IPS-18c (cell line): ENCODE data around the gene SPDEF.

Experiments
- H3K4me3 ChIP-seq: 2 replicates; pipeline ENCODE4 v1.7.0; 2013; ENCODE audit warnings: low read depth, mild to moderate bottlenecking, low read length, moderate library complexity; ENCODE audit not compliant: insufficient read depth
- H3K9me3 ChIP-seq: one replicate; pipeline ENCODE4 v1.6.1; 2013; ENCODE audit warnings: mild to moderate bottlenecking, low read length, moderate library complexity; ENCODE audit not compliant: control insufficient read depth, insufficient read depth

SPDEF gene

DNA sequence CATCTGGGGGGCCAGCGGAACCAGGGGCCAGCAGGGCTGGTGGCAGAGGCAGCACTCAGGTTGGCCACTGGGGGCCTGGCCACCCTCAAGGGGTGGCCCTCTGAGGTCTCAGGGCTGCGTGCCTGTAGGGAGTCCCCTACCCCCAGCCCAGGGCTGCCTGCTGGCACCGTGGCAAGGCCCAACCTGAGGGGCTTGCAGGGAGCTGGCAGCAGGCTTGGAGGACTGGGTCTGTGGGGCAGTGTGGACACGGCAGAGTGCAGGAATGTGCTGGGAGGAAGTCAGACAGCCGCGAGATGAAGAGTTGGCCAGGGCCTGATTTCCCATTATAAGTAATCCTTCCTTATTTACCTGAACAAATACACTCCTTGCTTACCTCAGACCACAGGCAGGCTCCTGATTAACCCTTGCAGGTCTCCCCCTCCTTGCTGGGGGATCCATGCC is at the start of gene SPDEF:
SPDEF (minus strand) TSS at position 299 of the 441 bp plus-strand sequence. CDS start 11,874 bp downstream, outside the sequence.
- no peak within 1 kb of the TSS for H3K4me3 ChIP-seq
- no peaks in the 10 kb centered on the region for H3K9me3 ChIP-seq

DNA sequence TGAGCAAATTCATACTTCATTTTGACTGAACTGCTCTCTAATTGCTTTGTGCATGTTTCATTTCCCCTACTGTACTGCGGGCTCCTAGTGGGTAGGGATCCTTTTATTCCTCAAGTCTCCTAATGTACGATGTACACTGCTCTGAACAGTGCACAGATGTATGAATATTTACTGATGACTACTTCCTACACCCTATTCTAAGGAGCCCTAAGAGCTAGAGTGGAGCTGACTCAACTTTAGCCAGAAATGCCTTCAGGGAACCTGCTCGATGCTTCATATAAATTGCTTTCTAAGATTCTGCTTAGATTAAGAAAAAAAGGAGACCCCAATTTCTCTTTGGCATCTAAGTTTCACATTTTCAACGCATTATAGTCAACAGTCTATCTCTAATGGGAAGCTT is 47.6 kb upstream of the SPDEF start:
- Histone ChIP-seq H3K4me3 (no peak overlapping the region), H3K9me3 (no peaks in the 10 kb centered on the region)

DNA sequence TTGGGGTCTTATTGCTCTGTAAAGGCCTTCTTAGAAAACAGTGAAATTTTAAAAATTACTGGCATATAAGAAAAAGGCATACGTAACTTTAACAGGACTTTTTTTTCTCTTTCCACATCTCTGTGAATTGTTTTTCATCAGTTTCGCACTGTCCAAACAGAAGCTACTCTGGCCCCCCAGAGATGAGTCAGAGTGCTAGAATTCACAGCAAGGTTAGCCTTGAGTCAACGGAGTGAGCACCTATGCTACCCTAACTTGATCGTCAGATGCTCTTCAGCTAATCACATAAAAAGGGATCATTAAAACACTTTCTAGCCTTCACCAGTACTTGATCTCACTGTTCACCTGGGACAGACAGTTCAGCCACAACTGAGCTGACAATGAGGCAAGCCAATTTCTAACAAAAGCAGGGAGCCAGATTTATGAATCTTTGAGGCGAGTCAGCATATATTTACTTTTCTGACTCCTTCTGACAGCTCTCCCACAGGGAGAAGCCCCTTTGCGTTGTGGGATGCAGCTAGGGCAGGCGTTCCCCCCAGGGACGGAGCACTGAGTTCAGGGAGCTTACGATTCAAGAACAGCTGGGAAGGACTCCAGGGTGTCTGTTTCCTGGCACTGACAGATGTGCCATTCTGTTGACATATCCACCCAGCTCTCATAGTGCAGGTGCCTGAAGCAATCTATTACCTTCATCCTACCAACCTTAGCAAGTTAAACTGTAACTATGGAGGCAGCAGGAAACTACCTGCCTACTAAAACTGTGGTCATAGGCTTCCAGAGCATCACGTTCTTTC is 46.4 kb upstream of the SPDEF start:
- Histone ChIP-seq H3K4me3 (no peak overlapping the region), H3K9me3 (no peaks in the 10 kb centered on the region)

DNA sequence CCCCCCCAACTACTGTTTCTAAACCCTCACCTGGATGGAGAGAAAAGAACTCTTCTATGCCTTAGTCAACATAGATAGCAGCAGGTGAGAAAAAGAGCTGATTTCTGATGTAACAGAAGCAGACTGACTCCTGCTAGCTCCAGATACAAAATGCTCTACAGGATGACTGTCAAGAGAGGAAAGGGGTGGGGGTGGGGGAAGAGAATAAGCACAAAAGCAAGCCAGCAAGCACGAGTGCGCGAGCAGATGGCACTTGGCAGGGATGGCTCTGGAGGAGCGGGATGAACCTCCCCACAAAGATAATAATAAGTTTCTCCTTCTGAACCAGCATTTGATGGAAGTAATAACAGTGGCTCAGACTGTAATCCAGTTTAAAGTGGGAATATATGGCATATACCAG is 45.6 kb upstream of the SPDEF start:
- no peak overlapping the region for H3K4me3 ChIP-seq
- H3K9me3 ChIP-seq = no peaks in the 10 kb centered on the region

DNA sequence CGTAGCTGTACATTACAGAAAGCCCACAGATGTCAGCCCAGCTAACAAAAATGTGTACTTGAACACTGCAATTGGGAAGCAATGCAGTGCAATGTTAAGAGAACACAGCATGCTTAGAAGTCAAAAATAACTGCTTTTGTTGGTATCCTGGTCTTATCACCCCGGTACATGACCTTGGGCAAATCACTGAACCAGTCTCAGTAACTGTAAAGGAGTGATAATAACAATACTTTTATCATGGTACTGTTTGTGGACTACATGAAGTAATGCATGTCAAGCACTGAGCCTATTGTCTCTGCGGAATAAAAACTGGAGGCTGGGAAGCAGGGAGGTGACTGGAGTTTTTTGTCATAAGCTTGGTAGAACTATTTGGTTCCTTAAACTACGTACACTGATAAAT is 44.7 kb upstream of the SPDEF start:
- Histone ChIP-seq H3K4me3 (no peak overlapping the region), H3K9me3 (no peaks in the 10 kb centered on the region)

DNA sequence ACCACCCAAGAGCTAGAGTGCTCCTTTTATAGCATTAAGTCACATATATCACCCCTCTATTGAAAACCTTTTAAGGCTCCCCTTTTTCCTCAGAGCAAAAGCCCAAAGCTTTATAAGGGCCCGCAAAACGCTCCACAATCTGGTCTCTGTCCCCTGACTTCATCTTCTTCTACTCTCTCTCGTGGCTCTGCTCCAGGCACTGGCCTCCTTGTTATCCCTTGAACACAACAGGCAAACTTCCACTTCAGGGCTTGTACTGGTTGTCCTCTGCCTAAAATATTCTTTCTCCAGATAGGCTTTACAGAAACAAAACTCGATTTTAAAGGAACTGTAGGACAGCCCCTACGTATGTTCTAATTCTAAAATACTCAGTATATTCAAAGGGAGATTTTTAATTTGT is 44.0 kb upstream of the SPDEF start:
- Histone ChIP-seq H3K4me3 (no peak overlapping the region), H3K9me3 (no peaks in the 10 kb centered on the region)

DNA sequence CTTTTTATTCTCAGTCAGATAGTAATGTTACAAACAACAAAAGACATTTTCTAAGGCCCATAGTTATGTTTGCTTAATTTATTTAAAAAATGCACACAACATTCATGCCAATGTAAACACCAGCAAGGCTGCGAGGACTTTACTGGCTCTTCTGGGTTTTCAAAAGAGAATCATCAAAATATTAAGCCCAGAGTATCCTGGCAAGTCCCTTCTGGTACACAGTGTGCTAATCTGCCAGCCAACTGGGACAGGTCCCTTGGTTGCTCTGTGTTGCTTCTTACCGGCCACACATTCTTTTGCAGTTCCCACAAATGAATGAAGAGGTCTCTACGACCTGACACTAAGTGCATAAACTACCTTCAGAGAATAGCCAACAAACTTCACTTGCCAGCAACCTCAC is 42.6 kb upstream of the SPDEF start:
- Histone ChIP-seq H3K4me3 (no peak overlapping the region), H3K9me3 (no peaks in the 10 kb centered on the region)

DNA sequence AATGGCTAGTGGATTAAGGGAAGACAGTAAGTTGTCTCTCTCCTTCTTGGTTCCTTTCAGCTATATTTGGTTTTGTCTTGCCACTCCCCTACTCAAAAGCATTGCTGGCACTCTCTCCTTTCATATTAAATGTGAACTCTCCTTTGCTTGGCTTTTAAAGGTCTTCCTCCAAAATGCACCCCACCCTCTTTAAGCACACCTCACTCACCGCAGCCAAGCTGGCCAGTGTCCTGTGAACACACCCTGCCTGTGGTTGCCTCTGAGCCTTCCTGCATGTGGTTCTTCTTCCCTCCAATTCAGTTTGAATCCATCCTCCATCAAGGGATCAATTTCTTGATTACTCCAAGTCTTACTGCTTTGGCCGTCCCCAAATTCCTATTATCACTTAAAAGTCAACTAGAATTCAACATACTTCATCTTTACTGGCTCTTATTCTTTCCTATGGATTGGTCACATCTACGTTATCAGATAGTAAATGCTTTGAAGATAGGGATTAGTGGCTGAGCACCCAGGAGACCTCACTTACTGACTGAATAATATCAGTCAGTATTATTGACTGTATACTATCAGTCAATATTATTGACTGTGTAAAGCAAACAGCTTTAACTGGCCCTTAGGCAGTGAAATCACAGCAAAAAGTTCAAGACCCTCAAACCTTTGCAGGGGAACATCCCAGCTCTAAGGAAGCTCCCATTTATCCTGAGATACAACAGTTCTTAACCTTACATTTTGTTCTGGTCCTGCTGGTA is 41.6 kb upstream of the SPDEF start:
- H3K4me3 ChIP-seq = no peak overlapping the region
- no peaks in the 10 kb centered on the region for H3K9me3 ChIP-seq

DNA sequence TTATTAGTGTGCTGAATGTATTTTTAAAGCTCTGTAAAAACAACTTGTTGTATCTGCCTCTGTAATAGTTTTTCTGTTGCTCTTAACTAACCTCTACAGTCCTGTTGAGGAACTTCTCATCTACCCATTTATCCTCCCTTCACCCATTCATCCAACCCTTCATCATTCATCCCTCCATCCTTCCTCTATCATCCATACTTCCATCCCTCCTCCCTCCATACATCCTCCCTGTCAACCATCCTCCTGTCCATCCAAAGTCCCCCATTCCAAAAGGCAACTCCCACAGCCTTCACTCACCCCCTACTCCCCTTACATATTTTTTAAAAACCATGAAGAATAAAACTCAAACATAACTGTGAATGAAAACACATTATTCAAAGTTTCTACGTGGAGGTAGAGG is 40.7 kb upstream of the SPDEF start:
- Histone ChIP-seq H3K4me3 (no peak overlapping the region), H3K9me3 (no peaks in the 10 kb centered on the region)

DNA sequence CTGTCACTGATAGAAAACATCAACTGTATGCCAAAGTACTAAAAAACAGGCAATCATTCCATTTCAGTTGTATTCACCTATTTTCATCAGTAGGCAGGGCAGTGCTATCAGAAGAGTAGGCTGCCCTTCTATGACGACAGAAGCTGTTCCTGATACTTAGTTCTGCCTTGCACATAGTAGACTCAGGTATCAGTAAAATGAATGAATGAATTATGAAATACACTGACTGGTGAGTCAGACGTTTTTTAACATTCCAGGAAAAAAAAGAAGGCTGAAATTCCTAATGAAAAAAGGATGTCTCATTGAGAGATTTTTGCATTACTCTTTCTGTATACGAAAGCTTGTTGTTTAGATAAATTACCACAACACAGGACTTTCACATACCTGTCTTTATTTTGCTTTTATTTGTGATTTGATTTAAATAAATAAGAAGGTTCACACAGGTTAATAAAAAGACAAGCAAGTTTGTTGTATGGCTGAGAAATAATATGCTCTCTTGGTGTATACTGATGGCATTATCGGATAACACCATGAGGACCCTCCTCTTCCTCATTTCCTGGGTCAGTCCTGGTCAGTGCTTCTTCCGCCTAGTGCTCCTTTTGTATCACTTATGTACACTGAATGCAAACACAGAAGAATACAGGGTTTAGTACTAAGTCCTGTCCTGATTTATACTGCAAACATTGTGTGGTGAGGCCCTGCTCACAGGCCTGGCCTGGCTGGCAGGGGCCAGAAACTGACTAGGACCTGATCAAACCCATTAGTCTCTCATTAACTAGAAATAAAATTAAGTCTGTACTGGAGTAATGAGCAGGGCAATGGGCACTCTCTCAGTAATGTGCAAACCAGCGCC is 39.4 kb upstream of the SPDEF start:
- no peaks in the 10 kb centered on the region for H3K9me3 ChIP-seq
- H3K4me3 ChIP-seq = no peak overlapping the region

DNA sequence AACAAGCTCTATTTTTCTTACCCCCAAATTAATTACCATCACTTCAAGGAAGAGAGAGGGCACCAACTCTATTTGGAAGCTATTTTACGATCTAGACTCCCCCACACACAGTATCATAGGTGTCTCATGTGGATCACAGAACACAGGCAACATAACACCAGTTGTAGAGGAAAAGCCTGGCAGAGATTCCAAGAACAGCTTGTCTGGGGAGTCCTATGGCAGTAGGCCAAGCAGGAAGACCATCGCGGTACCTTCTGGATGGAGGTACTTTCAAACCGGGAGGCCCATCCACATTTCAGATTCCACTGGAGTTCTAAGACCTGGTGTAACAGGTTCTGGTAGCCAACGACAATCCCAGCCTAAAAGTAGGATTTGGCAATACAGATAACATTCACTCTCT is 37.6 kb upstream of the SPDEF start:
- no peaks in the 10 kb centered on the region for H3K9me3 ChIP-seq

DNA sequence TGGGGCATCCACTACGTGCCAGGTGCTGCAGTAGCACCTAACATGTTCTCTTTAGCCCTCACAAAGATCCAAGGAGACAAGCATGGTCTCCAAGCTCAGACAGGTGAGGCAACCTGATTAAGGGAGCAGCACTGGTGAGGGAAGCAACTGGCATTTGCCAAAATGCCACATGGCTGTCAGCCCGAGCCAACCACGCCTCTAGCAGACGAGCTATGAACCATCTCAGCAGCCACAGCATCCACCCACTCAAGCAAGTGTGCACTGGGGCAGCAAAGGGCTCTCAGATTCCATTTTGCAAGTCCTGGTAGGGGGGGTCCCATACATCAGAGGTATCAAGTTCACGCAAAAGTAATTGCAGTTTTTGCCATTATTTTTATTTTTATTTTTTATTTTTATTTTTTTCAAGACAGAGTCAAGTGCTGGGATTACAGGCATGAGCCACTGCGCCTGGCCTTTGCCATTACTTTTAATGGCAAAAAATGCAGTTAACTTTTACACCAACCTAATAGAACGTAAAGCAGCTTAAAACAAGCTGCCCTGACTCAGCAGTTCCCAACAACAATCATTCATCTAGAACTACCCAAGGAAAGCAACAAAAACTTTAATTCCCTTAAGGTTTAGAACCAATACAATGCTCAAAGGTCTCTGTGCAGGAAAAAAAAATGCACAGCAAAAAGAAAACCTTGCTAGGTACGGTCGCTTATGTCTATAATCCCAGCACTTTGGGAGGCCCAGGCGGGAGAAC is 36.3 kb upstream of the SPDEF start:
- Histone ChIP-seq H3K4me3 (no peak overlapping the region), H3K9me3 (no peaks in the 10 kb centered on the region)

More for the DNA sequence above, 37.6 kb upstream of the SPDEF start:
- H3K4me3 ChIP-seq = no peak overlapping the region

DNA sequence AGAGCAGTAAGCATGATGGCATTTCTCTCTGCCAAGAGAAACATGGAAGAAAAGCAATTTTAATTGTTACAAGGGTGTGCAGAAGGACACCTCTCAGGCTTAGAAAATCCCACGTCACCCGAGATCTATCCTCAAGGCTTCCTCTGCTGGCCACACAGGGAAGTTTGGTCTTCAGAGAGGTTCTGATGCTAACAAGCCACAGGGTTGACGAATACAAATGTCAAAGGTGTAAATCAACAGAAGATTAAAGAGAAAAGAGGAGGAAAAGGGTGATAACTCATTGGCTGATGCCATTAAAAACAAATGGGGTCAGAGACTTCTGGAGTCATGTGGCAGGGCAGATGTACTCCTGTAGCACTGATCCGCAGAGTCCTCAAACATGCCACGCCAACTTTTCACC is 33.6 kb upstream of the SPDEF start:
- Histone ChIP-seq H3K9me3 (no peaks in the 10 kb centered on the region), H3K4me3 (no peak overlapping the region)

DNA sequence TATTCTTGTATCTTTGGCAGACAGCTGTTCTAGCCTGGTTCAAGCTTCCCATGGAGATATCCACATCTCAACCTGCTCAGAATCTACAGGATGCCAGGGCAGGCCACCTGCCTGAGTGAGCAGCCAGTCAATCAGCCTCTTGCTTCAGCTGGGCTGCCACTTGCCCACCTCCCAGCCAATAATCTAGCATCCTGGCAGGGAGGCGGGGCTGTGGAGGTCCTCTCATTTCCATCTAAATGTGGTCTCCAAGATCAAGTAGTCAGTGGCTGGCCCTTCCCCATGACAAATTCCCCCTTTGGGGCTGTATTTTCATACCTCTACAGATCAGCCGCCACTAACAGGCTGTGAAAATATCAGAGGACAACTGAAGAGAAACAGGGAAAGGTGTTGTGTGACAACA is 33.0 kb upstream of the SPDEF start:
- H3K9me3 ChIP-seq = no peaks in the 10 kb centered on the region

DNA sequence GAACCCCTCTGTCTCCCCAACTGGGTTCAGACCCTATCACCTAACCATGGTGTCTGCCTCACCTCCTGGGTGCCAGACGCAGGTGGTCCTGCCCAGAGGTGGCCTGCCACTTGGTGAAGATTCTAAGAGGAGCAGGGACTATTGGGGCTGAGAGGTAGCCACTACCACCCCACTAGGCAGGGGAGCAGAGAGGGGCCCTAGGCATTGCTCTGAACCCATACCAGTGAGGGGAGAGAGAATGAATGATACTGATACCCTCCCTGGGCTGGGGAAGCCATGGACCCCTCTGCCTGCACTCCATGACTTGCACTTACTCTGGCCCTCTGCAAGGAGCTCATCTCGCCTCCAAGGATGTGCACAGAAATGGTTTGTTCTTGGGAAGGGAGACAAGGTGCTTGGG is 31.7 kb upstream of the SPDEF start:
- Histone ChIP-seq H3K4me3 (no peak overlapping the region), H3K9me3 (no peaks in the 10 kb centered on the region)

More for the DNA sequence above, 33.0 kb upstream of the SPDEF start:
- H3K4me3 ChIP-seq = no peak overlapping the region

DNA sequence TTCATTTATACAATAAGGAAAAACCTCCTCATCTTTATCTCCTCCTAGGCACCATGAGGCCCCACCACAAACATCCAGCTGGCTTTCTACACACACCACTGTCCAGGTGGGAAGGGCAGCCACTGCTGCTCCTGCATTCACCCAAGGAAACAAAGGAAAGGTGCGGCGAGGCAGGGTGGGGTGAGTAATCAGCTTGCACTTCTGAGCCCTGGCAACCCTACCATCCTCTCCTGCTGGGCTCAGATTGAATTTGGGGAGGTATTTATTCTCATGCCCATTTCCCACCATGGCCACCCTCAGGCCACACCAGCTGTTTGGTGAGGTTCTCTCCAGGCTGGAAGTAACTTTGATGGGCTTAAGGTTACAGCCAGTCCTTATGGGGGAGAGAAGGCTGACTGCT is 31.2 kb upstream of the SPDEF start:
- no peak overlapping the region for H3K4me3 ChIP-seq
- no peaks in the 10 kb centered on the region for H3K9me3 ChIP-seq
